ENCODE results near the gene OR8B4. TPM values are rescaled to one million over a fixed set of nuclear protein-coding genes. Genes with fewer than 3 reads are reported as not detected.
"Not testable (repeated sequence)": the region's sequence is repeated elsewhere in the genome, so short reads cannot be mapped to it uniquely, and the experiment has no call there.

OR8B4 gene
- polyA plus RNA-seq, 2 donors: not detected

DNA sequence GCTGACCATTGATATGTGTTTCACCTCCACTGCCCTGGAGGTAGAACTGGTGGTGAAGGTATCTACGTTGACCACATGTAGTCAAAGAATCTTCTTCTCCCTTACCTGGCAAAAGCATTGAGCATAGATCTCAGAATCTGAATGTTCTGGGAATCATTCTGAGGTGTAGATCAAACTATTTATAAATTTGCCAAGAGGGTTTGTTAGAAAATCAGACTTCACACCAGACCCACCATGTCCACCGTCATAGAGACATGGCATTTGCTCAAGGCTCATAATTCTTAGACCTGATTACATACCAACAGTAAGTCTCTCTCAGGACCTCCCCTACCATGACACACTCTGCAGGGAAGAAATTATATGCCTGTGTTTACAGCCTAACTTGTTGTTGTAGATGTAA lies 40.3 kb downstream of the OR8B4 start, which contains the start of gene OR8B2:
TSS of gene OR8B2 (minus strand) at position 101 of the 400 bp plus-strand sequence. CDS start 1,156 bp downstream, outside the sequence.
- Histone ChIP-seq H3K4me1 (ENCODE audit: control insufficient read depth in 2 of 2, insufficient read depth in 2 of 2, low read length in 1 of 2) (no peaks in the 10 kb centered on the region), H3K36me3 (ENCODE audit: control insufficient read depth in 2 of 2, insufficient read depth in 2 of 2, low read length in 1 of 2) (no peaks in the 10 kb centered on the region)
- WGBS, 2 donors: 80 to 88% methylated on average over 2 of the region's 2 CpGs

DNA sequence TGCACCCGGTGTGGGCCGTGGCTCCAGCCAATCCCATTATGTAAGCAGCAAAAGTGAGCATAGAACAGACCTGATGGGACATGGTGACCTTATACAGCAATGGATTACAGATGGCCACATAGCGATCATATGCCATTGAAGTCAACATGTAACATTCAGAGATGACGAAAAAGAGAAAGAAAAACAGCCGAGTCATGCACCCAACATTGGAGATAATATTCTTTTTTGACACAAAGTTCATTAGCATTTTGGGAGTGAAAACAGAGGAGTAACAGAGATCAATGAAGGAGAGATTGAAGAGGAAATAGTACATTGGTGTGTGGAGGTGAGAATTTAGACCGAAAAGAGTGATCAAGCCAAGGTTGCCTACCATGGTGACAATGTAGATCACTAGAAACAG lies 41.8 kb downstream of the OR8B4 start:
- WGBS, 2 donors: 75 to 85% methylated on average over 4 of the region's 6 CpGs
- not testable (repeated sequence) for H3K4me3 ChIP-seq (ENCODE audit: low read depth in 1 of 2, low read length in 2 of 2); H3K27me3 ChIP-seq (ENCODE audit: control insufficient read depth in 1 of 2, insufficient read depth in 2 of 2, low read length in 2 of 2); H3K4me1 ChIP-seq (ENCODE audit: control insufficient read depth in 2 of 2, insufficient read depth in 2 of 2, low read length in 1 of 2); H3K9me3 ChIP-seq (ENCODE audit: control insufficient read depth in 2 of 2, insufficient read depth in 1 of 2, low read depth in 1 of 2, low read length in 1 of 2); H3K36me3 ChIP-seq (ENCODE audit: control insufficient read depth in 2 of 2, insufficient read depth in 2 of 2, low read length in 1 of 2); H3K27ac ChIP-seq (ENCODE audit: low read depth in 2 of 2, low read length in 1 of 2)

More for the DNA sequence above, 40.3 kb downstream of the OR8B4 start, which contains the start of gene OR8B2:
- Histone ChIP-seq H3K4me3 (ENCODE audit: low read depth in 1 of 2, low read length in 2 of 2) (no peak within 1 kb of the TSS), H3K27ac (ENCODE audit: low read depth in 2 of 2, low read length in 1 of 2) (no peak within 1 kb of the TSS), H3K27me3 (ENCODE audit: control insufficient read depth in 1 of 2, insufficient read depth in 2 of 2, low read length in 2 of 2) (no peaks in the 10 kb centered on the region), H3K9me3 (ENCODE audit: control insufficient read depth in 2 of 2, insufficient read depth in 1 of 2, low read depth in 1 of 2, low read length in 1 of 2) (no peaks in the 10 kb centered on the region)

- Histone ChIP-seq H3K4me1 (ENCODE audit: control insufficient read depth in 2 of 2, insufficient read depth in 2 of 2, low read length in 1 of 2) (no peaks in the 10 kb centered on the region), H3K27me3 (ENCODE audit: control insufficient read depth in 1 of 2, insufficient read depth in 2 of 2, low read length in 2 of 2) (no peaks in the 10 kb centered on the region), H3K27ac (ENCODE audit: low read depth in 2 of 2, low read length in 1 of 2) (no peak overlapping the region), H3K36me3 (ENCODE audit: control insufficient read depth in 2 of 2, insufficient read depth in 2 of 2, low read length in 1 of 2) (no peaks in the 10 kb centered on the region), H3K9me3 (ENCODE audit: control insufficient read depth in 2 of 2, insufficient read depth in 1 of 2, low read depth in 1 of 2, low read length in 1 of 2) (no peaks in the 10 kb centered on the region), H3K4me3 (ENCODE audit: low read depth in 1 of 2, low read length in 2 of 2) (no peak overlapping the region)
- 90 to 91% methylated on average over 2 of the region's 2 CpGs for WGBS, 2 donors
These were observed 44.1 kb downstream of the OR8B4 start for GRCh38 chr11:124380585-124380984.

- WGBS, 2 donors: 77 to 78% methylated on average over 3 of the region's 3 CpGs
- H3K4me1 ChIP-seq (ENCODE audit: control insufficient read depth in 2 of 2, insufficient read depth in 2 of 2, low read length in 1 of 2): no peaks in the 10 kb centered on the region
These were observed 48.4 kb downstream of the OR8B4 start for GRCh38 chr11:124376280-124376679.

More at GRCh38 chr11:124376280-124376679, 48.4 kb downstream of the OR8B4 start:
- Histone ChIP-seq H3K27ac (ENCODE audit: low read depth in 2 of 2, low read length in 1 of 2) (no peak overlapping the region), H3K36me3 (ENCODE audit: control insufficient read depth in 2 of 2, insufficient read depth in 2 of 2, low read length in 1 of 2) (no peaks in the 10 kb centered on the region), H3K4me3 (ENCODE audit: low read depth in 1 of 2, low read length in 2 of 2) (no peak overlapping the region), H3K27me3 (ENCODE audit: control insufficient read depth in 1 of 2, insufficient read depth in 2 of 2, low read length in 2 of 2) (no peaks in the 10 kb centered on the region), H3K9me3 (ENCODE audit: control insufficient read depth in 2 of 2, insufficient read depth in 1 of 2, low read depth in 1 of 2, low read length in 1 of 2) (no peaks in the 10 kb centered on the region)

Other genes with a start within 250 kb of the OR8B4 start
- not detected for gene OR10D3, start 241.5 kb downstream of the OR8B4 start, polyA plus RNA-seq
- not detected for gene OR8G1, start 183.8 kb downstream of the OR8B4 start, polyA plus RNA-seq
- gene OR8G5, start 168.5 kb downstream of the OR8B4 start, polyA plus RNA-seq: not detected
- gene OR8D1, start 110.9 kb downstream of the OR8B4 start, polyA plus RNA-seq: not detected
- gene OR8D2, start 104.7 kb downstream of the OR8B4 start, polyA plus RNA-seq: not detected
- gene OR8B2, start 40.4 kb downstream of the OR8B4 start, polyA plus RNA-seq: not detected
- not detected for gene OR8B3, start 25.8 kb downstream of the OR8B4 start, polyA plus RNA-seq
- gene OR8B8, start 20.8 kb upstream of the OR8B4 start, polyA plus RNA-seq: not detected
- gene OR8B12, start 118.8 kb upstream of the OR8B4 start, polyA plus RNA-seq: not detected
- gene OR8A1, start 145.1 kb upstream of the OR8B4 start, polyA plus RNA-seq: not detected
- not detected for gene PANX3, start 186.6 kb upstream of the OR8B4 start, polyA plus RNA-seq
- 10 to 100 TPM; 16.5 to 16.9 TPM for gene TBRG1, start 198.0 kb upstream of the OR8B4 start, polyA plus RNA-seq
- gene SIAE, start 248.9 kb upstream of the OR8B4 start, polyA plus RNA-seq: 10 to 100 TPM in 1 of 2 donors, 1 to 10 TPM in 1; 9.0 to 11.6 TPM
- 1 to 10 TPM; 7.1 to 7.8 TPM for gene SPA17, start 249.0 kb upstream of the OR8B4 start, polyA plus RNA-seq

Data from esophagus (tissue), 2 donors.